ENCODE measurements around the gene CD79B.
A peak's percentile ranks its signal among the peaks of the same experiment; 100 is the strongest.
"Not testable (repeated sequence)": the region's sequence is repeated elsewhere in the genome, so short reads cannot be mapped to it uniquely, and the experiment has no call there.

The CD79B gene

GRCh38 chr17:63934183-63935112 is 2.3 kb upstream of the CD79B start:
- DNase-seq (ENCODE audit: low read depth in 1 of 2, low spot score in 1 of 2) = no peak

- DNase-seq (ENCODE audit: low read depth in 1 of 2, low spot score in 1 of 2) = no peak
These were observed 1.5 kb upstream of the CD79B start for GRCh38 chr17:63933598-63933997.

GRCh38 chr17:63932721-63933120 is 590 bp upstream of the CD79B start:
- DNase-seq (ENCODE audit: low read depth in 1 of 2, low spot score in 1 of 2) = no peak

- peak; percentile 35 to 37 for DNase-seq (ENCODE audit: low read depth in 1 of 2, low spot score in 1 of 2)
These were observed 1.1 kb downstream of the CD79B start for GRCh38 chr17:63930951-63931575.

GRCh38 chr17:63929860-63930766 is 2.0 kb downstream of the CD79B start:
- no peak for DNase-seq (ENCODE audit: low read depth in 1 of 2, low spot score in 1 of 2)

GRCh38 chr17:63928966-63929695 is 3.0 kb downstream of the CD79B start:
- no peak for DNase-seq (ENCODE audit: low read depth in 1 of 2, low spot score in 1 of 2)

GRCh38 chr17:63928172-63928666 is 3.9 kb downstream of the CD79B start:
- DNase-seq (ENCODE audit: low read depth in 1 of 2, low spot score in 1 of 2) = no peak

- no peak for DNase-seq (ENCODE audit: low read depth in 1 of 2, low spot score in 1 of 2)
These were observed 4.5 kb downstream of the CD79B start for GRCh38 chr17:63927464-63928171.

- DNase-seq (ENCODE audit: low read depth in 1 of 2, low spot score in 1 of 2) = no peak
These were observed 6.0 kb downstream of the CD79B start for GRCh38 chr17:63926164-63926563.

- DNase-seq (ENCODE audit: low read depth in 1 of 2, low spot score in 1 of 2) = no peak
These were observed 6.5 kb downstream of the CD79B start for GRCh38 chr17:63925615-63926014.

GRCh38 chr17:63922402-63922801 is 9.7 kb downstream of the CD79B start:
- not testable (repeated sequence) for DNase-seq (ENCODE audit: low read depth in 1 of 2, low spot score in 1 of 2)

- not testable (repeated sequence) for DNase-seq (ENCODE audit: low read depth in 1 of 2, low spot score in 1 of 2)
These were observed 11.4 kb downstream of the CD79B start for GRCh38 chr17:63920779-63921178.

GRCh38 chr17:63920050-63920449 is 12.1 kb downstream of the CD79B start:
- not testable (repeated sequence) for DNase-seq (ENCODE audit: low read depth in 1 of 2, low spot score in 1 of 2)

GRCh38 chr17:63919311-63919723 is 12.8 kb downstream of the CD79B start:
- DNase-seq (ENCODE audit: low read depth in 1 of 2, low spot score in 1 of 2) = peak; percentile 44 to 55

GRCh38 chr17:63918789-63919305 is 13.3 kb downstream of the CD79B start, which contains the start of gene GH1:
TSS of gene GH1 (minus strand) at chr17:63918839. CDS start at chr17:63918776, 63 bp downstream.
- DNase-seq (ENCODE audit: low read depth in 1 of 2, low spot score in 1 of 2) = not testable (repeated sequence)

- DNase-seq (ENCODE audit: low read depth in 1 of 2, low spot score in 1 of 2) = no peak
These were observed 13.8 kb downstream of the CD79B start for GRCh38 chr17:63918305-63918704.

- no peak for DNase-seq (ENCODE audit: low read depth in 1 of 2, low spot score in 1 of 2)
These were observed 14.5 kb downstream of the CD79B start for GRCh38 chr17:63917646-63918045.

- not testable (repeated sequence) for DNase-seq (ENCODE audit: low read depth in 1 of 2, low spot score in 1 of 2)
These were observed 14.9 kb downstream of the CD79B start for GRCh38 chr17:63917206-63917605.

GRCh38 chr17:63916566-63917185 is 15.5 kb downstream of the CD79B start:
- DNase-seq (ENCODE audit: low read depth in 1 of 2, low spot score in 1 of 2) = no peak

All from activated T-helper 1 cell treated with anti-CD3 and anti-CD28 coated beads, Interleukin-2, amount 50 U/mL, for 16 hours (primary cell).